Lower leg skin (tissue), 4 donors: ENCODE data around the gene DNASE1L2. TPM values are rescaled to one million over a fixed set of nuclear protein-coding genes. Genes with fewer than 3 reads are reported as not detected.

Source experiments
- DNase-seq, 2 donors: peaks; one replicate each; pipeline ENCODE4 v3.0.0-alpha.2; 2019; ENCODE audit warnings: low spot score in 2 of 2
- H3K4me3 ChIP-seq: fragments of 200-600 bp; sonication (generic); 2 replicates; pipeline ENCODE4 v1.5.1; 2017; ENCODE audit warnings: mild to moderate bottlenecking, low read depth; ENCODE audit not compliant: poor library complexity, severe bottlenecking
- POLR2A ChIP-seq, 2 donors: fragments of 450-650 bp; IDR thresholded peaks; one replicate each; pipeline ENCODE4 v1.6.1; 2016 to 2017; ENCODE audit warnings: antibody characterized with exemption in 2 of 2, mild to moderate bottlenecking in 1 of 2, moderate library complexity in 1 of 2
- WGBS, 2 donors: methylation state at CpG; one replicate each; pipeline ENCODE4 v1.1.5; 2018; 5-methylcytosine and 5-hydroxymethylcytosine counted together
- intact Hi-C: fragments of 100-400 bp; cut with DNase I; formaldehyde crosslinking; loops from one replicate; pipeline ENCODE4 v1.15.0; 2023; ENCODE audit warnings: low total_unique reads
- total RNA-seq, 4 donors: library from RNA; depleted of rRNA; stranded (reverse); fragments of >200 nt; gene quantifications; one replicate each; pipeline ENCODE4 v1.1.0, GENCODE V29; 2016
- TF ChIP-seq, protein P1 (sequence below), 3 donors: fragments of 450-650 bp; IDR thresholded peaks; one replicate each; pipeline ENCODE4 v1.5.1; 2016; ENCODE audit warnings: antibody characterized with exemption in 3 of 3, mild to moderate bottlenecking in 3 of 3, moderate library complexity in 2 of 3

Gene DNASE1L2
- total RNA-seq, 4 donors from 2014 or later, result 39.8 to 93.3 (median 55.0) TPM

DNA sequence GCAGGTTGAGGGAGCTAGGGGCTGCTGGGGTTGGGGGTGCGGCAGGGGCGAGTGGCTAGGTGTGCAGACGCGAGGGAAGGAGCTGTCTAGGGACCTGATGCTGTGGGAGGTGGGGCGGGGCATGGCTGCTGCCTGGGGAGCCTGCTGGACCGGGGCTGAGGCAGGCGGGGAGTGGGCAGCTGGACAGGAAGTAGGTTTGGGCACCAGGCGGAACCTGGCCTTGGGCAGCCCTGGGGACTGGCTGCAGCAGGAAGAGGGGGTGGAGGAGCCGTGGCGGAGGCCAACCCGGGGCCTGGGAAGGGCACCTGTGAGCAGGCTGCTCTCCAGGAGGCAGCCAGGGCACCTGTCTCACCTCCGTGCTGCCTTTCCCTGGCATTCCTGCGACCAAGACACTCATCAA lies 5.9 kb upstream of the DNASE1L2 start:
- no peak for TF ChIP-seq POLR2A (IDR thresholded peaks at IDR 0.05)
- TF ChIP-seq, protein P1, sequence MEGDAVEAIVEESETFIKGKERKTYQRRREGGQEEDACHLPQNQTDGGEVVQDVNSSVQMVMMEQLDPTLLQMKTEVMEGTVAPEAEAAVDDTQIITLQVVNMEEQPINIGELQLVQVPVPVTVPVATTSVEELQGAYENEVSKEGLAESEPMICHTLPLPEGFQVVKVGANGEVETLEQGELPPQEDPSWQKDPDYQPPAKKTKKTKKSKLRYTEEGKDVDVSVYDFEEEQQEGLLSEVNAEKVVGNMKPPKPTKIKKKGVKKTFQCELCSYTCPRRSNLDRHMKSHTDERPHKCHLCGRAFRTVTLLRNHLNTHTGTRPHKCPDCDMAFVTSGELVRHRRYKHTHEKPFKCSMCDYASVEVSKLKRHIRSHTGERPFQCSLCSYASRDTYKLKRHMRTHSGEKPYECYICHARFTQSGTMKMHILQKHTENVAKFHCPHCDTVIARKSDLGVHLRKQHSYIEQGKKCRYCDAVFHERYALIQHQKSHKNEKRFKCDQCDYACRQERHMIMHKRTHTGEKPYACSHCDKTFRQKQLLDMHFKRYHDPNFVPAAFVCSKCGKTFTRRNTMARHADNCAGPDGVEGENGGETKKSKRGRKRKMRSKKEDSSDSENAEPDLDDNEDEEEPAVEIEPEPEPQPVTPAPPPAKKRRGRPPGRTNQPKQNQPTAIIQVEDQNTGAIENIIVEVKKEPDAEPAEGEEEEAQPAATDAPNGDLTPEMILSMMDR (IDR thresholded peaks at IDR 0.05), result no peak
- intact Hi-C loops, result loop anchor here (10.0 kb wide), 1 partner anchor 274 kb away; no protein-coding TSS in a partner anchor
- no peak overlapping the region for H3K4me3 ChIP-seq
- WGBS, 2 donors, result 82 to 83% methylated on average over 12 of the region's 13 CpGs
- no peak for DNase-seq

DNA sequence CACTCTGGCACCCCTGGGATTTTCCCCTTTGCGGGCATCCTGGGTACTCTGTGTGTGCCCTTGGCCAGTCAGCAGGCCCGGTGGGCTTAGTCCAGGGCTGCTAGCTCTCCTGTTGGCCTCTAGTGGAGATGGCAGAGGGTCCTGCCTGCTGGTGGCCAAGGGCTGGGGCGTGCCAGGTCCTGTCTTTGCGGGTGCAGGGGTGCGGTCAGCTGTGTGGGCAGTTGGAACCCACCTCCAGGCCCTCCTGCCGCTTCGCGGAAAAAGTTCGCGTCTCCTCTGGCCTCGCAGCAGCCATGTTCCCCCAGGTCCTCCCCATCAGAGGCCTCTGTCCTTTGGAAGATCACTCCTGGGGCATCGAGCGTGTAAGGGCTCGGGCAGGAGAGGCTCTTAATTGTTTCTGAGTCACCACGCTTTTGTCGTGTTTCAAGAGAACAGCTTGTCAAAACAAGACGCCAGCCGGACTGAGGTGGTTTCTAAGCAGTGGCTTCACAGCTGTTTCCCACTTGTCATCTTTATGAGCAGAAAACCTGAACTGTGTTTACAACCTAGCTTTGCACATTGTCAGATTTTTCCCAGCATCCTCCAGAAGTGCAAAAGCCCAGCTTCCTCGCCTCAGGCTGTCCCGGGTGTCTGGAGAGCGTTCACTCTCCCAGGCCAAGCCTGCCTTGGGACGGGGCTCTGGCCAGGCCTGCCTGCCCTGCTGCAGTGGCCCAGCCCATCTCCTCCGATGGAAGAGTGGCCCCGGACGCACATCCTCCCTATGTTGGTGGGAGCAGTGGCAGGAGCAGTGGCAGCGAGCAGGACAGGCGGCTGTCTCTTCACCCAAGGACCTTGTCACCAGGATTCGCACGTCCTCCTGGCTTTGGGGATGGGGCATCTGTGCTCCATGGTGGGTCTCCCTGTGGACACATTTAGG lies 5.0 kb upstream of the DNASE1L2 start:
- no peak overlapping the region for H3K4me3 ChIP-seq
- TF ChIP-seq, protein P1 (IDR thresholded peaks at IDR 0.05), result no peak
- no peak for TF ChIP-seq POLR2A (IDR thresholded peaks at IDR 0.05)
- 81 to 82% methylated on average over 25 to 29 of the region's 29 CpGs for WGBS, 2 donors
- intact Hi-C loops, result loop anchor here (10.0 kb wide), 1 partner anchor 274 kb away; no protein-coding TSS in a partner anchor
- DNase-seq, result no peak

DNA sequence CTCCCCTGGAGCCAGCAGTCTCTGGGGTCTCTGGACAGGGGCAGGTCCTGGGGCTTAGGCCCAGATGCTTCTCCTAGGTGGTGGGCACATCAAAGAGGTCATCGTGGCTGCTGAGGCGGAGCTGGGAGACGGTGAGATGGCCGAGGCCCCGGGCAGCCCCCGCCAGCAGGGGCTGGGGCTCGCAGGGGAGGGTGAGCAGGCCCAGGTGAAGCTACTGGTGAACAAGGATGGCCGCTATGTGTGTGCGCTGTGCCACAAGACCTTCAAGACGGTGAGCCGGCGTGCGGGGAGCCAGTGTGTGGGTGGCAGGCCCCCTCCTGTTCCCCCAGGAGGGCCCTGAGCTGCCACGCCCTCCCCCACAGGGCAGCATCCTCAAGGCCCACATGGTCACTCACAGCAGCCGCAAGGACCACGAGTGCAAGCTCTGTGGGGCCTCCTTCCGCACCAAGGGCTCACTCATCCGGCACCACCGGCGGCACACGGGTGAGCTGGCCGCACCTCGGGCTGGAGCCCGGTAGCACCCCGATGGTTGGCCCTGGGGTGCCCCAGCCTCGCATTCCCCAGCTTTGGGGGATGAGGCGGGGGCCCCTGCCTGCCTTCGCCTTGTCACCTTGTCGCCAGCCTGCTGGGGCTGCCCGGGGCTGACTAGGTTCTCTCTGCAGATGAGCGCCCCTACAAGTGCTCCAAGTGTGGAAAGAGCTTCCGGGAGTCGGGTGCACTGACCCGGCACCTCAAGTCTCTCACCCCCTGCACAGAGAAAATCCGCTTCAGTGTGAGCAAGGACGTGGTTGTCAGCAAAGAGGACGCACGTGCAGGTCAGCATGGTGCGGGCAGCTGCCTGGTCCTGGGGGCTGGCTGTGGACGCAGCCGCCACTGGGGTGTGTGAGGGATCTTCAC lies 3.9 kb upstream of the DNASE1L2 start:
- TF ChIP-seq, protein P1 (IDR thresholded peaks at IDR 0.05), result no peak
- no peak for TF ChIP-seq POLR2A (IDR thresholded peaks at IDR 0.05)
- intact Hi-C loops, result loop anchor here (10.0 kb wide), 1 partner anchor 272 kb away; no protein-coding TSS in a partner anchor
- DNase-seq, result no peak
- no peak overlapping the region for H3K4me3 ChIP-seq
- WGBS, 2 donors, result 86 to 90% methylated on average over 30 to 41 of the region's 41 CpGs

DNA sequence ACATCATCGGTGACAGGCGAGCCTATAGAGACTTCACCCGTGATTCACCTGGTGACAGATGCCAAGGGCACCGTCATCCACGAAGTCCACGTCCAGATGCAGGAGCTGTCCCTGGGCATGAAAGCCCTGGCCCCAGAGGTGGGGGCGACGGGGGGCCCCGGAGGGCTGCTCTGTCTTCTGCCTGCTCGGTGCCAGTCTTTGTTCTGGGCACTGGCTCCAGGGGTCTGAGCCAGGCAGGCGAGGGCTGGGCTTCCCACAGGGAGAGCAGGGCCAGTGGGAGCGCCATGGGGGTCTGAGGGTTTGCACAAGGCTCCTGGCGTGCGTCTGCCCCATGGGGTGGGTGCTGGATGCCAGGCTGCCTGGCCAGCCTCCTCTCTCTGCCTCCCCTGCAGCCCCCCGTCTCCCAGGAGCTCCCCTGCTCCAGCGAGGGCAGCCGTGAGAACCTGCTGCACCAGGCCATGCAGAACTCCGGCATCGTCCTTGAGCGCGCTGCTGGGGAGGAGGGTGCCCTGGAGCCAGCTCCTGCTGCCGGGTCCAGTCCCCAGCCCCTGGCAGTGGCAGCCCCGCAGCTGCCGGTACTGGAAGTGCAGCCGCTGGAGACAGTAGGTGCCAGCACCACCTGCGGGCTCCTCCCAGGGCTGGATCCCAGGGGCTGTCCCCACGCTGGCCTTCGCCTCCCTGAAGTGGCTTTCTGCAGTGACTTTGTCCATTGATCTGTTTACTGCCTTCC lies 3.0 kb upstream of the DNASE1L2 start:
- no peak for DNase-seq
- no peak overlapping the region for H3K4me3 ChIP-seq
- 85 to 91% methylated on average over 12 to 16 of the region's 28 CpGs for WGBS, 2 donors
- intact Hi-C loops, result loop anchor here (10.0 kb wide), 1 partner anchor 272 kb away; no protein-coding TSS in a partner anchor
- TF ChIP-seq, protein P1 (IDR thresholded peaks at IDR 0.05), result no peak
- no peak for TF ChIP-seq POLR2A (IDR thresholded peaks at IDR 0.05)
